Measurements from ENCODE around the gene TNRC18. TPM values are rescaled to one million over a fixed set of nuclear protein-coding genes. Genes with fewer than 3 reads are reported as not detected.

Gene TNRC18
- total and polyA plus RNA-seq, 4 donors: 33.4 to 117 (median 84.1) TPM

DNA sequence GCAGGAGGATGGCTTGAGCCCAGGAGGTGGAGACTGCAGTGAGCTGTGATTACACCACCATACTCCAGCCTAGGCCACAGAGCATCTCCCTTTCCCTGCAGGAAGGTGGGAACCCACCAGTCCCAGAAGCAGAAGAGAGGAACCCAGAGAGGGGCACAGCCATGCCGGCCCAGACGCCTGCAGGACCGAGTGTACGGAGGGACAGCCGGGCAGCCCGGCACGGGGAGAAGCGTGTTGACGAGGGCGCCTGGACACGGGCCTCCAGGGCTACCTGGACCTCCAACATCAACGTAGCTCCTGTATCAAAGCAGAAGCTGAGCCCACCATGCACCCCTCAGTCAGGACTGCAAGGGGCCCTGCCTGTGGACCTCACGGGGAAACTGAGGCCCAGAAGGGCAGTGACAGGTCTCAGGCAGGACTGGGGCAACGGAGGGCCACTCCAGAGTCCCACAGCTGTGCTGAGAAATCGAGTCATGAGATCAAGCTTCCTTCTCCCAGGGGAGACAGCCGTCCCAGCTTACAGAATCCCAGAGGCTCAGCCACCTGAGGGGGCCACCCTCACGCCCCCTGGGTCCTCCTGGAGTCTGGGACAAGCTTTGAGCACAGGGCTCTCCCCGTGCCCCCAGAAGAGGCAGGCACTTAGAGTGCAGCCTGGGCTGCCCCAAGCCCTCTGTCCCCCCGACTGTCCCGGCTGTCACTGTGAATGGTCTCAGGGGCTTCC, 43.1 kb downstream of the TNRC18 start:
- ATAC-seq (ENCODE audit: insufficient read depth, low FRiP score) (no peak), DNase-seq (no peak)
- H3K4me3 ChIP-seq: no peak overlapping the region
- no peaks in the 10 kb centered on the region for H3K9me3 ChIP-seq (ENCODE audit: control insufficient read depth in 4 of 4, insufficient read depth in 3 of 4, low read length in 3 of 4)
- no peak overlapping the region for H3K27ac ChIP-seq (ENCODE audit: low read depth in 1 of 2, low read length in 1 of 2)
- H3K36me3 ChIP-seq (ENCODE audit: control insufficient read depth in 4 of 4, insufficient read depth in 4 of 4, low read length in 4 of 4): peaks cover 2 to 40% (median 12%) of the 10 kb centered on the region in 4 donors
- 82 to 86% methylated on average over 20 of the region's 20 CpGs for WGBS, 2 donors
- H3K27me3 ChIP-seq (ENCODE audit: control insufficient read depth in 3 of 3, insufficient read depth in 3 of 3, low read length in 2 of 3): no peaks in the 10 kb centered on the region
- H3K4me1 ChIP-seq (ENCODE audit: control insufficient read depth in 5 of 5, insufficient read depth in 5 of 5, low read length in 5 of 5): peaks cover 0 to 25% (median 8%) of the 10 kb centered on the region in 5 donors
- no peak overlapping the region for H3K9ac ChIP-seq (ENCODE audit: insufficient read depth in 1 of 2, low read length in 2 of 2)
- TF ChIP-seq CTCF (IDR thresholded peaks at IDR 0.05; ENCODE audit: control extremely low read depth, extremely low read depth): no peak

GRCh38 chr7:5379546-5379945, 44.1 kb downstream of the TNRC18 start:
- no peak for TF ChIP-seq CTCF (IDR thresholded peaks at IDR 0.05; ENCODE audit: control extremely low read depth, extremely low read depth)
- 82 to 84% methylated on average over 17 of the region's 17 CpGs for WGBS, 2 donors
- no peaks in the 10 kb centered on the region for H3K27me3 ChIP-seq (ENCODE audit: control insufficient read depth in 3 of 3, insufficient read depth in 3 of 3, low read length in 2 of 3)
- H3K9me3 ChIP-seq (ENCODE audit: control insufficient read depth in 4 of 4, insufficient read depth in 3 of 4, low read length in 3 of 4): no peaks in the 10 kb centered on the region
- H3K4me3 ChIP-seq: no peak overlapping the region
- peaks cover 0 to 21% (median 8%) of the 10 kb centered on the region in 5 donors for H3K4me1 ChIP-seq (ENCODE audit: control insufficient read depth in 5 of 5, insufficient read depth in 5 of 5, low read length in 5 of 5)
- DNase-seq (no peak), ATAC-seq (ENCODE audit: insufficient read depth, low FRiP score) (no peak)
- H3K36me3 ChIP-seq (ENCODE audit: control insufficient read depth in 4 of 4, insufficient read depth in 4 of 4, low read length in 4 of 4): peaks cover 2 to 42% (median 15%) of the 10 kb centered on the region in 4 donors
- H3K27ac ChIP-seq (ENCODE audit: low read depth in 1 of 2, low read length in 1 of 2): no peak overlapping the region
- H3K9ac ChIP-seq (ENCODE audit: insufficient read depth in 1 of 2, low read length in 2 of 2): no peak overlapping the region

DNA sequence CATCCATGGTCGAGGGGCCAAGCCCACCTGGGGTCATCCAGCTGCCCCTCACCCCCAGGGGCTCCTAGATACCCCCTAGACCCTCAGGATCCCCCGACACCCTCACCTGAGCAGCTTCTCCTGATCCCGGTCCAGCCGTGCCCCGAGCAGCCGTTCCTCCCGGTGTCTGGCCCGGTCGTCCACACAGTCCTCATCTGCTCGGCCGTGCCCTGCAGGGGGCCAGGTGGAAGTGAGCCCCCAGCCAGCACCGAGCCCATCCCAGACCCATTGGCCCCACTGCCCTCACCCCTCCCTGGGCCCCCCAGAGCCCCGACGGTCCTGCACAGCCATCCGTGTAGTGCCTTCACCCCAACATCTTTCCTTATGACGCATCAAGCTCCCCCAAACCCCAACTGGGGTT, 45.8 kb downstream of the TNRC18 start:
- Histone ChIP-seq H3K4me1 (ENCODE audit: control insufficient read depth in 5 of 5, insufficient read depth in 5 of 5, low read length in 5 of 5) (peaks cover 0 to 19% (median 8%) of the 10 kb centered on the region in 5 donors), H3K9me3 (ENCODE audit: control insufficient read depth in 4 of 4, insufficient read depth in 3 of 4, low read length in 3 of 4) (no peaks in the 10 kb centered on the region), H3K9ac (ENCODE audit: insufficient read depth in 1 of 2, low read length in 2 of 2) (no peak overlapping the region), H3K27ac (ENCODE audit: low read depth in 1 of 2, low read length in 1 of 2) (no peak overlapping the region), H3K36me3 (ENCODE audit: control insufficient read depth in 4 of 4, insufficient read depth in 4 of 4, low read length in 4 of 4) (peaks cover 5 to 54% (median 17%) of the 10 kb centered on the region in 4 donors), H3K27me3 (ENCODE audit: control insufficient read depth in 3 of 3, insufficient read depth in 3 of 3, low read length in 2 of 3) (no peaks in the 10 kb centered on the region), H3K4me3 (no peak overlapping the region)
- DNase-seq (no peak), ATAC-seq (ENCODE audit: insufficient read depth, low FRiP score) (no peak)
- no peak for TF ChIP-seq CTCF (IDR thresholded peaks at IDR 0.05; ENCODE audit: control extremely low read depth, extremely low read depth)
- 92 to 93% methylated on average over 16 of the region's 16 CpGs for WGBS, 2 donors

Measured in lung (tissue), 12 donors.